GM12892 (cell line): ENCODE measurements around the gene ALK.

Source experiments
- DNase-seq: peaks from one replicate; pipeline ENCODE4 v3.0.0; 2011; ENCODE audit not compliant: insufficient read length
- FAIRE-seq: peaks from 2 replicates; lab custom pipeline; 2011; peaks lifted over from hg19 to GRCh38; lab: Jason Lieb, UNC
- POLR2A ChIP-seq: IDR thresholded peaks from 2 replicates; pipeline ENCODE4 v1.6.1; 2011; ENCODE audit warnings: low read depth, low read length, control low read depth
- POLR2AphosphoS5 ChIP-seq: IDR thresholded peaks from 2 replicates; pipeline ENCODE4 v1.6.1; 2011; ENCODE audit warnings: low read depth, low read length, control low read depth
- TAF1 ChIP-seq: IDR thresholded peaks from 2 replicates; pipeline ENCODE4 v1.6.1; 2011; ENCODE audit warnings: low read depth, mild to moderate bottlenecking, control low read depth, low read length, borderline replicate concordance

ALK gene

DNA sequence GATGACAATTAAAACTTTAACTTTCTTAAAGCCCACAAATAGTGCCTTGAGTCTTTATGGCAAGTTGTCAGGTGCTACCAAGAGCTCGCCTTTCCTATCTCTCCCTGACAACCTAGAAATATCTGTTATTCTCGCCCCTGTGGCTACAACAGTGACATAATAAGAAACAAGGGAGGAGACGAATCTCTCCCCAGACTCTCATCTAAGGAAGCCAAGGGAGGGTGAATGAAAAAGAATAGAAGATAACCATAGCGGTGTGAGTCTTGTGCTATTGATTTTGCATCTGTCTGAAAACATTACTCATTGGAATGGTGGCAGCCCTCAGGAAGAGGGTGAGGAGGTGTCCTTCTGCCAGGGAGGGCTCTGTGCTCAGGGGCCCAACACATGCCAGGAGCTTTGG, 114.3 kb downstream of the ALK start:
- TF ChIP-seq TAF1 = no peak
- TF ChIP-seq POLR2AphosphoS5 = no peak
- no peak for TF ChIP-seq POLR2A
- no peak for FAIRE-seq
- DNase-seq = no peak

DNA sequence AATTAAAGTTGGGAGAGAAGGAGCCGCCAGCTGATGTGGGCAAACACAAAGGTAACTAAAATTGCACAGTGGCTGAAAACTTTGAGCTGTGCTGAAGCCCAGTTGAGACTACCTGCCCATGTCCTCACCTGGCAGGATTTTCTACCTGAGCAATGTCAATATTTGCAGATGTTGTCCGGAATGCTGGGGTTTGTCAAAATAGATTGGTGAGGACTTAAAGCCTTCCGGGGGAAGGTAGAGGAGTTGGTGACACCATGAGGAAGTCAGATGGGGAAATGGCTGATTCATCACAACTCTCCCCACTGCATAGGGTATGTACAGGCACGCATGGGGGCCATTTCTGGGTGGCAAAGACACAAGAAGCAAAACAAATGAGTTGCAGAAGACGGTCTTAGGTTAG, 114.9 kb downstream of the ALK start:
- TF ChIP-seq TAF1 = no peak
- TF ChIP-seq POLR2AphosphoS5 = no peak
- TF ChIP-seq POLR2A = no peak
- no peak for DNase-seq
- no peak for FAIRE-seq

DNA sequence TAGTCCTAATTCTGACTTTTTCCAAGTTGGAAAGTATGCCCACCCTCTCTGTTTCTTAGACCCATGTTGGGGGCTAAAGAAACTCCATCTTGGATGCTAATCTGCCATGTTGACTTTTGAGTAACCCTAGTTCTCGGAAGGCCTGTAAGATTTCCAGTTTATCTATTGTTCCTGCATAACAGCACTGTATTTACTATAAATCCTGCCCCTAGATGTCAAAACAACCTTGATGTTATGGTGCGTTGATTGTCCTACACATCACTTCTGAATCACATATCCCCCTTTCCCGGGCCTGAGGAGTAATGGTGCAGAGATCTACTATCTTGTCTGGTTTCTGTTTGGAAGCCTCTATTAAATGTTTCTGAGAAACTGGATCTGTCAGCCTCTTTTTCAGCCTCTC, 116.7 kb downstream of the ALK start:
- FAIRE-seq = no peak

DNA sequence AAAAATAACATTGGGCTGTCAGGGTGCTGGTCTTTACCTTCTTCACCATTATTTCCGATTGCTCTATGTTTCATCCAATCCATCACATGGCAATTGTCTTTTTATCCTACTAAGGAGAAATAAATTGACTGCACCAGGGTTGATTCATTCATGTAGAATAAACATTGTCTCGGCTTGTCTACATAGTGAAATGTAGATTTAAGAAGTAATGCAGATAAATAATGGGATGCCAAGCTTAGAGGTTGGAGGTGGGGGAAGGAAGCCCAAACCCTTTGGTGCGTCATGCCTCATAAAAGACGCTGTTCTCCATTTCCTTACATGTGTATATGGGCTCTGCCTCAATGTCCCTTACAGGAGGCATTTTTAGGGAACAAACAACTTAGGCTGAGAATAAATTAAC, 117.8 kb downstream of the ALK start:
- FAIRE-seq (no peak), DNase-seq (no peak)
- TF ChIP-seq POLR2A (no peak), POLR2AphosphoS5 (no peak), TAF1 (no peak)

More for the DNA sequence above, 116.7 kb downstream of the ALK start:
- DNase-seq = no peak
- TF ChIP-seq POLR2A (no peak), POLR2AphosphoS5 (no peak), TAF1 (no peak)

DNA sequence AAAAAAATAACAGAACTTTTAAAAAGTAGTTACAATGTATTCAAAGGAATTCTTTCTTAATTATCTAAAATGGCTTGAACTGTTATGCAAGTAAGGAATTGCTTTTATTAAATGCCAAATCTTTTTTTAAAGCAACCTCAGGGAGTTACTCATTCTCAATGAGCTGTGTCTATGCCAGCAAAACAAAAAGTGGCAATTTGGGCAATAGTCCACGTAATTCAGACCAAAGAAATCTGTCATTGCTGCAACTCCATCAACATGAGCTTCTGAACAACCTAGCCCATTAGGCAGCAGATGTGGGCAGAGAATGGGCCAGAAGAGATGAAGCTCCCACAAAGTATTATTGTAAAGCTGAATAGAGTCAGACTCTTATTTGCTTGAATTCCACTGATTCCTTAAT, 118.4 kb downstream of the ALK start:
- DNase-seq (no peak), FAIRE-seq (no peak)
- no peak for TF ChIP-seq TAF1
- TF ChIP-seq POLR2AphosphoS5 = no peak
- TF ChIP-seq POLR2A = no peak

DNA sequence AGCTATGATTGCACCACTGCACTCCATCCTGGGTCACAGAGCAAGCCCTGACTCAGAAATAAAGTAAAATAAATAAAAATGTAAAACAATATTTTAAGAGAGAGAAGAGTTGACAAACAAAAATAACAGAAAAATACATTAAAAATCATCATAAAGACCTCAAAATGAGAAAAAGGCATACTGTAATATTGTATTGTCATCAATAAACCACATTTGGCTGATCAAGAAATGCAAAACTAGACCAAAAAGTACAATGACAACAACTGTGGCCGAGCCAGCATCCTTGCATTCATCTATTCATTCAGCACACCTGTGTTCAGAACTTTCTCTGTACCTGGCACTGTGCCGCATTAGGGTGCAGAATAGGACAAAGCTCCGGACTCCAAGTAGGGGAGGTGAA, 121.8 kb downstream of the ALK start:
- FAIRE-seq = no peak
- TF ChIP-seq TAF1 = no peak
- no peak for TF ChIP-seq POLR2AphosphoS5
- TF ChIP-seq POLR2A = no peak
- no peak for DNase-seq

DNA sequence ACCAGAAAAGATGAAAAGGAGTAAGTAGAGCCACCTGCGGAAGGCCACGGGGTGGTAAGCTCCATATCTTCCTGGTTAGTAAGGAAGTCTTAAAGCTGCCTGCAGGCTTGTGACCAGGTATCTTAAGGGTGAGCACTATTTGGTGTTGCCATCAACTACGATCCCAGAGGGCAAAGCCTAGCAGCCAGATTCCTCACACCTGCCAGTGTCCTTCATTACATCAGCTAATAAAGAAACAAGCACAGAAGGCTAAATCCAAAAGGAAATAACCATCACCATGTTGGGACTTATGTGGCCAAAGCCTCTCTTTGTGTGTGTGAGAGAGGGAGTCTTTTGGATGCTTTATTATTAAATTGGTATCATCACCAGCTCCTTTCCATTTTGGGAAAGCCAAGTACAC, 123.5 kb downstream of the ALK start:
- DNase-seq (no peak), FAIRE-seq (no peak)
- TF ChIP-seq POLR2A (no peak), TAF1 (no peak), POLR2AphosphoS5 (no peak)

DNA sequence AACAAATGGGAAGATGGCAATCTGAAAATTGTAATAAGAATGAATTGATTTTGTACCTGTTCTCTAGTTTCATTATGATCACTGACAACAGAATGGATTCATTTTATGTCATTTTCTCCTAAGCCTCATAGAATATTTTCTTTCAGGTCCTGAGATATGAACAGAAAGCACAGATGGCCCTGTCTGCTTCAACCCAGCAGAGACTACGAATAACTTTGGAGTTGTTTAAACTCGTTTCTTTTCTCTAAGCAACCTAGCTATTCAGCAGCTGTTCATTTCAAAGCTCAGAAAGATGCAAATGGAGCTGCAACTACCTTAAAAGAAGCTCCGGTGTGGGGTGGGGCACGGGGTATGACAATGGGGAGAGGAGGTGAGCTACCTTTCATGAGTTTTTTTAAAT, 124.9 kb downstream of the ALK start:
- FAIRE-seq (no peak), DNase-seq (no peak)
- TF ChIP-seq TAF1 = no peak
- TF ChIP-seq POLR2AphosphoS5 = no peak
- no peak for TF ChIP-seq POLR2A

DNA sequence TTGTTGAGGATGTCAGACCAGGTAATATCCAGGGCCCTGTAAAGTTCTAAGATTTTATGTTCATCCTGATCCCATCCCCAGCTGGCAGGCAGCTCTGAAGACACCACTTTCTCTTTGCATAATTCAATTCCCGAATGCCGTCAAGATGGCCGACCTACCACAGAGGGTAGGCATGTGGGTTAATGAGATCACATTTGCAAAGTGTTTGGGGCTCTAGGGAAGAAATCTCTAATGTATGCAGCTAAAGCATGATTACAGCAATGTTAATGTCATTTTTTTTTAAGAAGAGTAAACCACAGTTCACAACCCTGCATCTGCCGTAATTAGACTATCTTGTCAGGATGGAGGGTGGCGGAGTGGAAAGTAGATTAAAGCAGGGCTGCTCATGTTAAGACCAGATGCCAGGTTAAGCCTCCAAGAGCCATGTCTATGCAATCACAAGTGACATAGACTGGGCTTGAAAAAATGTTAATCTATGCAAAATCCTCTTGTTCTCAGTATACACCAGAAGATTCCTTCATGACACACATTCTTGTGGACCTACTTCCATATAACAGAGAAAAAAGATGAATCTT, 131.4 kb downstream of the ALK start:
- TF ChIP-seq POLR2AphosphoS5 (no peak), POLR2A (no peak), TAF1 (no peak)
- no peak for DNase-seq
- FAIRE-seq = no peak

DNA sequence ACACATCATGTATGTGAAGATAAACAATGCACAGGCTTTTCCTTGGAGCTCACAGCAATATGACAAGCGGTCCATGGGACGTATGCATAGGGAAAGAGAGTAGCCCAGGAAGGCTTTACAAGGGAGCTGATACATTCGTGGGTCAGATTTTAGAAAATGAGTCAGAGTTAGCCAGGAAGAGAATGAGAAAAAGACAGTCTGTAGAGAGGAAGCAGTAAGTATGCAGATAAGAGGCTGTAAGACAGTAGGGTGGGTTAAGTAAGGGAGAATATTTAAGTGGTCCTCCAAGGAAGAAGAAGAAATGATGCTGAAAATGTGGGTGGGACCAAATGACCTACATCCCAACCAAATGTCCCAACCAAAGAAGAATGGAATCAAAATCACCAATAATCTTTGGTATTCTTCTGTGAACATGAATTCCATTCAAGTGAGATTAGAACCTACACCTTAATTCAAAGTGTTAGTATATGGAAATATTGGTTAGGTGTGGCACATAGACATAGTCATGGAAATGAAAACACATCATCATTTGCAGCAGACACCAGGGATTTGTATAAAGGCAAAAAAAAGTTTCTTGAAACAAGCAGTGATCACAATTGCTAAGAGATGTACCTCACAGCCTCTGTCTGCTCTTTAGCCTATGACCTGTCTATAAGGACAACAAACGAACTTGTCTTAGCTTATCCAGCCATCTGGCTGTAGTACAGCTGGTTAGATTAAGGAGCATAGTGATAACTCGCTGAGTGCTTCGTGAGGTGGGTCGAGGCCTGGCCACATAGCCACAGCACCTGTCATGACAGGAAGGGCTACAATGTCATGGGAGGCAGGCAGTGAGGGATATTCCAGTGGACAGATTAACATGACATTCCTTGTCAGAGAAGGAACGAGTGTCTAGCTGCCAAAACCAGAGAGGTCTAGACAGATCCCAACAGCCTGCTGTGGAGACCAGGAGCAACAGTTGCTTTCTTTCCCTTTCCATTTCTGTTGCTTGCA, 133.6 kb downstream of the ALK start:
- FAIRE-seq (no peak), DNase-seq (no peak)
- TF ChIP-seq POLR2A = no peak

DNA sequence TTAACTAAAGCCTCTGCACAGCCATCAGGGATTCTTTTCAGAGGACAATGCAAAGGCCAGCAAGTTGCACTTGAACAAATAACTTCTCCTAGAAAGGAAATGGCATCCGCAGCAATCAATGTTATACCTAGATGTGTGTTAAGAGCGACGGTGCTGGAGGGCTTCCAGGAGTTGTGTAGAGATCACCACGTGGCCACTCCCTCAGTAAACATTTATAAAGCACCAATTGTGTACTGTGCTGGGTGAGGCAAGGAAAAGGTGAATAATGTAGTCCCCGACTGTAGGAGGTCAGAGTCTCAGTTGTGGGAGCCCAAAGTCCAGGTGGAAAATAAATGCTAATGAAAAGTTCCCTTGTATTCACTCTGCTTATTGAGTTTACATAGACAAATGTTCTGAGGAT, 135.0 kb downstream of the ALK start:
- no peak for DNase-seq

DNA sequence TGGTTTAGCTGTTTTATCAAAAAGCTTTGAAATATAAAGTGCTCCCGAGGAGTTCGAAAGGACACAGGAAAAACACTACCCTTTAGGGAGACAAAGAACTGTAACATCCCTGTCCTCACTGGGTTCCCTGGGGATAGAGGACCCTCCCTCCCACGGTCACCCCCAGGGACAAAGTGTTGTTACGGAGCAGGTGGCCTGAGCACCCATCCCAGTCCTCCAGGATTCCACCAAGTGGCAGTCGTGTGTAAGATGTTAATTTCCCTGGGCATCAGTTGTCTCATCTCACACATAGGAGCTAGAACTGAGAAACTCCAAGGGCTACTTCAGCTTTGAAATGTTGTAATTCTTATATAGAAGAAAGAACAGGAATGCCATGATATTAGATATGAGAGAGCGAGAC, 137.7 kb downstream of the ALK start:
- DNase-seq (no peak), FAIRE-seq (no peak)
- TF ChIP-seq TAF1 (no peak), POLR2A (no peak), POLR2AphosphoS5 (no peak)

More for the DNA sequence above, 135.0 kb downstream of the ALK start:
- TF ChIP-seq POLR2A (no peak), POLR2AphosphoS5 (no peak), TAF1 (no peak)
- no peak for FAIRE-seq
